HepG2 (cell line): ENCODE data around the gene PDGFA. TPM values are rescaled to one million over a fixed set of nuclear protein-coding genes. Genes with fewer than 3 reads are reported as not detected.

Source experiments
- CCAR2 ChIP-seq: fragments of 200-400 bp; formaldehyde crosslinking; optimal IDR thresholded peaks from 2 replicates; pipeline ENCODE3; 2018; ENCODE audit warnings: low read depth, mild to moderate bottlenecking, low read length, moderate library complexity
- ELF1 ChIP-seq: sonication (generic); formaldehyde crosslinking; IDR thresholded peaks from 2 replicates; pipeline ENCODE4 v1.4.0; 2020; ENCODE audit warnings: missing genetic modification reagents
- ERF ChIP-seq: IDR thresholded peaks from 2 replicates; pipeline ENCODE4 v1.6.1; 2018; ENCODE audit warnings: missing biosample characterization, missing genetic modification reagents
- HMGA1 ChIP-seq: sonication (generic); formaldehyde crosslinking; conservative IDR thresholded peaks from 2 replicates; pipeline ENCODE4 v1.4.0; 2020; ENCODE audit warnings: missing genetic modification reagents
- HMGXB4 ChIP-seq, 2 experiments: sonication (generic) in 1 of 2; formaldehyde crosslinking in 1 of 2; IDR thresholded peaks; 2 replicates each; pipeline versions ENCODE4 v1.4.0 to v1.6.1; 2018 to 2020; ENCODE audit warnings: missing genetic modification reagents in 2 of 2, borderline replicate concordance in 1 of 2, low read depth in 1 of 2, mild to moderate bottlenecking in 1 of 2, missing biosample characterization in 1 of 2
- KLF11 ChIP-seq: IDR thresholded peaks from 2 replicates; pipeline ENCODE4 v1.6.1; 2016; ENCODE audit warnings: missing compliant biosample characterization
- MAFF ChIP-seq: IDR thresholded peaks from 2 replicates; pipeline ENCODE4 v1.6.1; 2011; ENCODE audit warnings: low read depth, low read length, improper control_type of control experiment
- MTERF4 ChIP-seq: sonication (generic); formaldehyde crosslinking; IDR thresholded peaks from 2 replicates; pipeline ENCODE4 v1.8.0; 2023; ENCODE audit warnings: mild to moderate bottlenecking, missing genetic modification reagents
- PATZ1 ChIP-seq: sonication (generic); formaldehyde crosslinking; IDR thresholded peaks from 2 replicates; pipeline ENCODE4 v1.4.0; 2020; ENCODE audit warnings: missing genetic modification reagents
- THRA ChIP-seq: sonication (generic); formaldehyde crosslinking; IDR thresholded peaks from 2 replicates; pipeline ENCODE4 v1.4.0; 2020; ENCODE audit warnings: missing genetic modification reagents, borderline replicate concordance
- TOE1 ChIP-seq: sonication (generic); formaldehyde crosslinking; IDR thresholded peaks from 2 replicates; pipeline ENCODE4 v1.4.0; 2020; ENCODE audit warnings: mild to moderate bottlenecking, missing genetic modification reagents
- ZBTB25 ChIP-seq: IDR thresholded peaks from 2 replicates; pipeline ENCODE4 v1.6.1; 2018; ENCODE audit warnings: missing genetic modification reagents
- ZBTB34 ChIP-seq: sonication (generic); formaldehyde crosslinking; IDR thresholded peaks from 2 replicates; pipeline ENCODE4 v1.8.0; 2022; ENCODE audit warnings: mild to moderate bottlenecking, missing genetic modification reagents
- ZNF280B ChIP-seq: sonication (generic); formaldehyde crosslinking; IDR thresholded peaks from 2 replicates; pipeline ENCODE4 v1.5.0; 2020; ENCODE audit warnings: missing genetic modification reagents, mild to moderate bottlenecking, borderline replicate concordance
- ZNF44 ChIP-seq: sonication (generic); formaldehyde crosslinking; IDR thresholded peaks from 2 replicates; pipeline ENCODE4 v1.5.1; 2020; ENCODE audit warnings: mild to moderate bottlenecking, missing genetic modification reagents
- ZNF572 ChIP-seq: sonication (generic); formaldehyde crosslinking; IDR thresholded peaks from 2 replicates; pipeline ENCODE4 v1.5.1; 2020; ENCODE audit warnings: mild to moderate bottlenecking, missing genetic modification reagents
- ZNF780A ChIP-seq: sonication (generic); formaldehyde crosslinking; IDR thresholded peaks from 2 replicates; pipeline ENCODE4 v1.8.0; 2022; ENCODE audit warnings: mild to moderate bottlenecking, missing genetic modification reagents, moderate library complexity
- polyA plus RNA-seq, 8 experiments: library from polyadenylated mRNA; depleted of rRNA in 3 of 8; stranded (reverse) in 7 of 8; unstranded in 1 of 8; fragments of >200 nt; fragmentation: Illumina TruSeq in 4 of 8; extraction: Trizol in 4 of 8; gene quantifications; 2 replicates each; pipeline versions ENCODE4 v1.2.1 to v1.2.3, GENCODE V29; 2011 to 2016; ENCODE audit warnings: low read depth in 4 of 8, missing spikeins in 1 of 8, mixed read lengths in 1 of 8; ENCODE audit not compliant: insufficient read depth in 1 of 8
- total RNA-seq, 5 experiments: library from RNA; depleted of rRNA; stranded (reverse); fragments of >200 nt; fragmentation: Illumina TruSeq; extraction: Trizol; gene quantifications; 2 replicates each; pipeline ENCODE4 v1.2.3, GENCODE V29; 2016; ENCODE audit warnings: low read depth in 1 of 5

The PDGFA gene
- total and polyA plus RNA-seq, 2 of the 13 experiments (the other 11 are each of a cell fraction or from before 2014, with no cell fraction given), result 1.5 to 3.4 TPM

GRCh38 chr7:464454-465401, 54.9 kb downstream of the PDGFA start (continued):
- TF ChIP-seq ZNF280B, result no peak
- TF ChIP-seq MTERF4, result no peak
- TF ChIP-seq KLF11 (CRISPR knock-in tag), result 0 out of 2 replicates have a peak, but pooled peaks have one; percentile 39
- TF ChIP-seq PATZ1 (CRISPR knock-in tag), result peak; percentile 62; the same call in 1 of the 2 replicates
- no peak for TF ChIP-seq ZNF572 (CRISPR knock-in tag)
- 0 out of 2 replicates have a peak, but pooled peaks have one; percentile 38 for TF ChIP-seq ERF
- TF ChIP-seq MAFF, result no peak
- no peak for TF ChIP-seq ZNF44
- no peak for TF ChIP-seq HMGA1 (CRISPR knock-in tag)
- TF ChIP-seq HMGXB4 (CRISPR knock-in tag; IDR thresholded peaks at IDR 0.05; ENCODE audit: borderline replicate concordance in 1 of 2, low read depth in 1 of 2), result peak in 1 of 2 experiments; percentile 46; a peak in 1 of 4 replicates
- no peak for TF ChIP-seq ZBTB25
- no peak for TF ChIP-seq ZBTB34 (CRISPR knock-in tag)
- TF ChIP-seq ELF1 (CRISPR knock-in tag), result no peak
- no peak for TF ChIP-seq ZNF780A
- no peak for TF ChIP-seq CCAR2
- no peak for TF ChIP-seq THRA (CRISPR knock-in tag)
- TF ChIP-seq TOE1 (CRISPR knock-in tag), result no peak
